GM19452 (cell line): ENCODE data around the gene FCRLA.

Source experiments
- ATAC-seq: cut with Tn5 transposase; IDR thresholded peaks from one replicate; pipeline ENCODE4 v1.9.1; 2021; ENCODE audit not compliant: unreplicated experiment

Gene FCRLA

GRCh38 chr1:161730050-161730564 lies 23.1 kb downstream of the FCRLA start:
- no peak for ATAC-seq

GRCh38 chr1:161731241-161731640 lies 24.2 kb downstream of the FCRLA start:
- ATAC-seq = no peak

- no peak for ATAC-seq
Measured at GRCh38 chr1:161731981-161732718, 25.1 kb downstream of the FCRLA start.

- ATAC-seq = no peak
Measured at GRCh38 chr1:161733526-161733925, 26.5 kb downstream of the FCRLA start.

- no peak for ATAC-seq
Measured at GRCh38 chr1:161735837-161736236, 28.8 kb downstream of the FCRLA start.

GRCh38 chr1:161736335-161736969 lies 29.4 kb downstream of the FCRLA start:
- no peak for ATAC-seq

- no peak for ATAC-seq
Measured at GRCh38 chr1:161737625-161738024, 30.6 kb downstream of the FCRLA start.

- peak; percentile 73 for ATAC-seq
Measured at GRCh38 chr1:161738627-161739287, 31.7 kb downstream of the FCRLA start.

- peak; percentile 26 for ATAC-seq
Measured at GRCh38 chr1:161739865-161740566, 33.0 kb downstream of the FCRLA start.

GRCh38 chr1:161740921-161741320 lies 33.9 kb downstream of the FCRLA start:
- ATAC-seq = no peak

GRCh38 chr1:161743231-161743630 lies 36.2 kb downstream of the FCRLA start:
- no peak for ATAC-seq

GRCh38 chr1:161747801-161748200 lies 40.8 kb downstream of the FCRLA start:
- no peak for ATAC-seq

- peak; percentile 98 for ATAC-seq
Measured at GRCh38 chr1:161749509-161750407, 42.7 kb downstream of the FCRLA start, which contains the start of gene DUSP12. TSS of gene DUSP12 (plus strand) at chr1:161749786. CDS start at chr1:161749802, 16 bp downstream.

GRCh38 chr1:161763522-161764098 lies 56.6 kb downstream of the FCRLA start:
- ATAC-seq = no peak
